Caco-2 (cell line): ENCODE results near the gene PLCB4. TPM values are rescaled to one million over a fixed set of nuclear protein-coding genes. Genes with fewer than 3 reads are reported as not detected.

Experiments
- BruUV-seq: library from RNA; stranded (reverse); fragments of 400-500 nt; replicated peaks from 2 replicates; lab custom pipeline; 2021; lab: Mats Ljungman, UMichigan
- CTCF ChIA-PET: fragments of 300-600 bp; sonication (Branson Sonifier 250); formaldehyde crosslinking; loops from one replicate; lab custom pipeline; 2022; ENCODE audit warnings: antibody characterized with exemption; lab: Charles Lee
- POLR2A ChIA-PET: fragments of 300-600 bp; sonication (Branson Sonifier 250); formaldehyde crosslinking; loops from one replicate; lab custom pipeline; 2022; ENCODE audit warnings: antibody characterized with exemption; lab: Charles Lee
- DNase-seq, 2 experiments: peaks; one replicate each; pipeline versions ENCODE4 v3.0.0 to v3.0.0-alpha.2; 2020 to 2022
- H3K27me3 ChIP-seq: replicated peaks from 2 replicates; pipeline ENCODE4 v1.6.0; 2011; ENCODE audit warnings: low read length; ENCODE audit not compliant: control insufficient read depth, insufficient read depth
- H3K36me3 ChIP-seq: 2 replicates; pipeline ENCODE4 v1.5.1; 2011; ENCODE audit warnings: low read length; ENCODE audit not compliant: control insufficient read depth, insufficient read depth
- H3K4me1 ChIP-seq: fragments of 250-450 bp; sonication (Bioruptor Pico); 2 replicates; pipeline ENCODE4 v1.5.1; 2020; ENCODE audit warnings: mild to moderate bottlenecking
- H3K4me3 ChIP-seq: 2 replicates; pipeline ENCODE4 v1.5.1; 2011; ENCODE audit warnings: low read depth, mild to moderate bottlenecking, control low read depth, low read length
- H3K9me3 ChIP-seq: fragments of 250-450 bp; sonication (Bioruptor Pico); 2 replicates; pipeline ENCODE4 v1.5.1; 2020; ENCODE audit warnings: mild to moderate bottlenecking, moderate library complexity
- H3K27ac Mint-ChIP-seq: one replicate; pipeline ENCODE4 v1.8.0; 2022; ENCODE audit warnings: mixed read lengths; ENCODE audit not compliant: unreplicated experiment
- H3K27me3 Mint-ChIP-seq: one replicate; pipeline ENCODE4 v1.8.0; 2022; ENCODE audit warnings: mixed read lengths; ENCODE audit not compliant: insufficient read depth, unreplicated experiment
- H3K36me3 Mint-ChIP-seq: one replicate; pipeline ENCODE4 v1.8.0; 2022; ENCODE audit warnings: mild to moderate bottlenecking, mixed read lengths; ENCODE audit not compliant: insufficient read depth, unreplicated experiment
- H3K4me1 Mint-ChIP-seq: one replicate; pipeline ENCODE4 v1.8.0; 2022; ENCODE audit warnings: low read depth, mixed read lengths; ENCODE audit not compliant: unreplicated experiment
- H3K4me3 Mint-ChIP-seq: one replicate; pipeline ENCODE4 v1.8.0; 2022; ENCODE audit warnings: mild to moderate bottlenecking, moderate library complexity, mixed read lengths; ENCODE audit not compliant: unreplicated experiment
- H3K9me3 Mint-ChIP-seq: one replicate; pipeline ENCODE4 v1.8.0; 2022; ENCODE audit warnings: mixed read lengths; ENCODE audit not compliant: unreplicated experiment
- intact Hi-C: fragments of 100-400 bp; cut with micrococcal nuclease; formaldehyde crosslinking; loops from one replicate; pipeline ENCODE4 v1.10.0; 2022; ENCODE audit not compliant: unreplicated experiment
- total RNA-seq: library from RNA; stranded (reverse); gene quantifications from 2 replicates; pipeline ENCODE4 v1.2.3, GENCODE V29; 2022
- TF ChIP-seq, protein P1 (sequence below), 2 experiments: fragments of 200-600 bp in 1 of 2; IDR thresholded peaks; 1 replicate in 1 of 2; 2 replicates in 1 of 2; pipeline versions ENCODE4 v1.5.1 to v1.8.0; 2011 to 2022; ENCODE audit warnings: antibody characterized with exemption in 1 of 2, control low read depth in 1 of 2, inconsistent platforms in 1 of 2, low read depth in 1 of 2, low read length in 1 of 2, mild to moderate bottlenecking in 1 of 2, moderate library complexity in 1 of 2; ENCODE audit not compliant: insufficient read depth in 1 of 2, severe bottlenecking in 1 of 2, unreplicated experiment in 1 of 2

Gene PLCB4
- total RNA-seq, 1 experiment from 2014 or later, result 3.0 TPM

DNA sequence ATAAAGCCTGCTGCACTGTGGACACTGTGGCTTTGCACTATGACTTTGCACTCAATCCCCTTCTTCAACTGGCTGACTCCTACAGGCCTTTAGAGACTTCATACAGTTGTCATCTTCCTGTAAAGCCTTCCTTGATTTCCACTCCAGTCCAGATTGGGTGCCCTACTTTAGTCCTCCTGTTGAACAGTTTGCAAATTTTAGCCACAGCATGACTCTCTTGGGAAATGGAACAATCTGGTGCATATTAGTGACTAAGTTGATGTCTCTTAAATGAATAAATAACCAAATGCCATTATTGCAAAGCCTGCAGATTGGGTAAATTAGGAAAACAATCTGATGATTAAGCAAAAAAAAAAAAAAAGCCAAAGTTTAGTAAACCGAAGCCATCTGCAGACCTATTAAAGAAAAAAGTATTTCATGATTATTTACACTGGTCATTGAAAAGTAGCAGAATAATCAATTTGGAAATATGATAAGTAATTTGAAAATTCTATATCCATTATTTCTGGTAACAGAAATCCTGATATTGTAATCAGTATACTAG, 12.6 kb downstream of the PLCB4 start:
- Mint-ChIP-seq H3K4me3 (no peak overlapping the region), H3K27me3 (peaks cover 4% of the 10 kb centered on the region), H3K4me1 (no peaks in the 10 kb centered on the region), H3K27ac (no peak overlapping the region), H3K36me3 (no peaks in the 10 kb centered on the region), H3K9me3 (no peaks in the 10 kb centered on the region)
- Histone ChIP-seq H3K27me3 (no peaks in the 10 kb centered on the region), H3K36me3 (no peaks in the 10 kb centered on the region), H3K9me3 (no peaks in the 10 kb centered on the region), H3K4me3 (no peak overlapping the region), H3K4me1 (no peaks in the 10 kb centered on the region)
- BruUV-seq, result no TSS peak
- DNase-seq, result no peak
- CTCF ChIA-PET, result no interaction called here
- TF ChIP-seq, protein P1, sequence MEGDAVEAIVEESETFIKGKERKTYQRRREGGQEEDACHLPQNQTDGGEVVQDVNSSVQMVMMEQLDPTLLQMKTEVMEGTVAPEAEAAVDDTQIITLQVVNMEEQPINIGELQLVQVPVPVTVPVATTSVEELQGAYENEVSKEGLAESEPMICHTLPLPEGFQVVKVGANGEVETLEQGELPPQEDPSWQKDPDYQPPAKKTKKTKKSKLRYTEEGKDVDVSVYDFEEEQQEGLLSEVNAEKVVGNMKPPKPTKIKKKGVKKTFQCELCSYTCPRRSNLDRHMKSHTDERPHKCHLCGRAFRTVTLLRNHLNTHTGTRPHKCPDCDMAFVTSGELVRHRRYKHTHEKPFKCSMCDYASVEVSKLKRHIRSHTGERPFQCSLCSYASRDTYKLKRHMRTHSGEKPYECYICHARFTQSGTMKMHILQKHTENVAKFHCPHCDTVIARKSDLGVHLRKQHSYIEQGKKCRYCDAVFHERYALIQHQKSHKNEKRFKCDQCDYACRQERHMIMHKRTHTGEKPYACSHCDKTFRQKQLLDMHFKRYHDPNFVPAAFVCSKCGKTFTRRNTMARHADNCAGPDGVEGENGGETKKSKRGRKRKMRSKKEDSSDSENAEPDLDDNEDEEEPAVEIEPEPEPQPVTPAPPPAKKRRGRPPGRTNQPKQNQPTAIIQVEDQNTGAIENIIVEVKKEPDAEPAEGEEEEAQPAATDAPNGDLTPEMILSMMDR (IDR thresholded peaks at IDR 0.05; ENCODE audit: insufficient read depth in 1 of 2, low read depth in 1 of 2, low read length in 1 of 2, severe bottlenecking in 1 of 2, unreplicated experiment in 1 of 2), result no peak
- POLR2A ChIA-PET, result no interaction called here
- intact Hi-C loops, result loop anchor here (10.0 kb wide), 1 partner anchor 227 kb away; no protein-coding TSS in a partner anchor

DNA sequence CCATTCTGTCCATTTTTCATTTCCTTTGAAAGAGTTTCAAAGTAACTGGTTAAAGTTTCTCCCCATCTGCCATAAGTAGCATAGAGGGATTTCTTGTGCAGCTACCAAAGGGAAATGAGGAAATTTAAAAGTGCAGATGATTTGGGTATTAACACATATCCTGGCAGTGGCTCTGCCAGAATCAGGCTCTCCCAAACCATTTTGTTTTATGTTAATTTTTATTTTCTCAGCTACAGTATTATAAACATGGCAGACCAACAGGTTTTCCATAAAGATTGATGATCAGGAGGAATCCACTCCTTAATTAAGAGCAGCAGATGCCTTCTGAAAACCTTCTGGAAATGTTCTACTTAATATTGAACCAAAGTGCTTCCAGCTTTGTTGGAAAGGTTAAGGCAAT, 13.9 kb downstream of the PLCB4 start:
- Histone ChIP-seq H3K36me3 (no peaks in the 10 kb centered on the region), H3K4me1 (no peaks in the 10 kb centered on the region), H3K9me3 (no peaks in the 10 kb centered on the region), H3K27me3 (no peaks in the 10 kb centered on the region), H3K4me3 (no peak overlapping the region)
- BruUV-seq, result no TSS peak
- no peaks in the 10 kb centered on the region for H3K9me3 Mint-ChIP-seq
- ChIA-PET CTCF (no interaction called here), POLR2A (no interaction called here)
- DNase-seq, result no peak
- H3K27ac Mint-ChIP-seq, result no peak overlapping the region
- no peaks in the 10 kb centered on the region for H3K36me3 Mint-ChIP-seq
- H3K27me3 Mint-ChIP-seq, result peaks cover 8% of the 10 kb centered on the region
- TF ChIP-seq, protein P1 (IDR thresholded peaks at IDR 0.05; ENCODE audit: insufficient read depth in 1 of 2, low read depth in 1 of 2, low read length in 1 of 2, severe bottlenecking in 1 of 2, unreplicated experiment in 1 of 2), result no peak
- H3K4me1 Mint-ChIP-seq, result no peaks in the 10 kb centered on the region
- intact Hi-C loops, result loop anchor here (10.0 kb wide), 1 partner anchor 228 kb away; no protein-coding TSS in a partner anchor
- no peak overlapping the region for H3K4me3 Mint-ChIP-seq

DNA sequence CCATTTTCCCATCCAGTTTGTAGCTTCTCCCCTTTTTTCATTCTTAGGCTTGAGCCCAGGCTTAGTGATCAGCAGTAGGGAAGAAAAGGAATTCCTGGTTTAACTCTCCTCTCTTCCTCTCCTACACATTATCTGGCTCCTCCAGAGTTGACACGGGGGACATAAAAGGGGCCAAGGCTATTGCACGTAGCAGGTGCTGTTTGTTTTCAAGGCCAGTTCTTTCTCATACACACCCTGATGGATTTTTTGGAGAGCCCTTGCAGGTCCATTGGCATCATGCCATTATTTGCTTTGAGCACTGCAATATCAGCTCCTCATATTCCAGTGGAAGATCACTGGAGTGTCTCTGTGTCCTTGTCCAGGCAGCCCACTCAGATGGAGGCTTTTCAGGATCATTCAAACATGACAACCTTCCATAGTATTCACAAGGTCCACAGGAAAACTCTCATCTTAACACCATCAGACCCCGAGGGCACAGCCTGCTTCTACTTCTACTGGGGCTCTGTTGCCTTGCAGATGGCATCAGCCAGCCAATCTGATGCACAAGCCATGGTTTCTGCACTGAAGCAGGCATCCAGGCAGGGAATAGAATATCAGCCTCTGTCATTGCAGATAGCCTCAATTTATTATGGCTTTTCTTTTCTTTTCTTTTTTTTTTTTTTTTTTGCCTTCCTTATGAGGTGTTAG, 18.8 kb downstream of the PLCB4 start:
- Mint-ChIP-seq H3K9me3 (no peaks in the 10 kb centered on the region), H3K36me3 (no peaks in the 10 kb centered on the region), H3K27me3 (peaks cover 8% of the 10 kb centered on the region), H3K27ac (no peak overlapping the region), H3K4me3 (no peak overlapping the region), H3K4me1 (no peaks in the 10 kb centered on the region)
- no peaks in the 10 kb centered on the region for H3K27me3 ChIP-seq
- ChIA-PET CTCF (no interaction called here), POLR2A (no interaction called here)
- H3K9me3 ChIP-seq, result no peaks in the 10 kb centered on the region
- H3K36me3 ChIP-seq, result no peaks in the 10 kb centered on the region
- H3K4me1 ChIP-seq, result peaks cover 6% of the 10 kb centered on the region
- DNase-seq, result no peak
- TF ChIP-seq, protein P1 (IDR thresholded peaks at IDR 0.05; ENCODE audit: insufficient read depth in 1 of 2, low read depth in 1 of 2, low read length in 1 of 2, severe bottlenecking in 1 of 2, unreplicated experiment in 1 of 2), result no peak
- no peak overlapping the region for H3K4me3 ChIP-seq
- no TSS peak for BruUV-seq
- intact Hi-C loops, result loop anchor here (10.0 kb wide), 1 partner anchor 233 kb away; no protein-coding TSS in a partner anchor
